Right atrium auricular region (tissue), 2 donors: ENCODE measurements around the gene TMEM63C. TPM values are rescaled to one million over a fixed set of nuclear protein-coding genes. Genes with fewer than 3 reads are reported as not detected.
A peak's percentile ranks its signal among the peaks of the same experiment; 100 is the strongest.

Experiments used
- DNase-seq: peaks from one replicate; pipeline ENCODE4 v3.0.0-alpha.2; 2019; ENCODE audit warnings: low spot score
- H3K27ac ChIP-seq, 2 donors: fragments of 200-600 bp; sonication (generic); 1 replicate in 1 of 2; 2 replicates in 1 of 2; pipeline ENCODE4 v1.5.1; 2016 to 2019
- H3K27me3 ChIP-seq, 2 donors: fragments of 200-600 bp; sonication (generic); one replicate each; pipeline versions ENCODE4 v1.5.1 to v1.6.0; 2017 to 2019
- H3K36me3 ChIP-seq: fragments of 200-600 bp; sonication (generic); one replicate; pipeline ENCODE4 v1.5.1; 2016
- H3K4me1 ChIP-seq, 2 donors: fragments of 200-600 bp; sonication (generic); one replicate each; pipeline versions ENCODE4 v1.5.1 to v1.6.0; 2017 to 2019
- H3K4me3 ChIP-seq, 2 donors: fragments of 200-600 bp; sonication (generic); 1 replicate in 1 of 2; 2 replicates in 1 of 2; pipeline ENCODE4 v1.5.1; 2017 to 2019; ENCODE audit warnings: mild to moderate bottlenecking in 1 of 2, moderate library complexity in 1 of 2
- H3K9me3 ChIP-seq, 2 donors: fragments of 200-600 bp; sonication (generic); one replicate each; pipeline ENCODE4 v1.5.1; 2019
- microRNA counts, 2 donors: library from miRNA; unstranded; fragments of <30 nt; microRNA quantifications; one replicate each; lab custom pipeline; 2016 to 2017
- microRNA-seq, 2 donors: library from miRNA; unstranded; fragments of <30 nt; microRNA quantifications; one replicate each; pipeline ENCODE4, GENCODE V29; 2016 to 2017; ENCODE audit warnings: borderline number of aligned reads in 2 of 2, borderline replicate concordance in 1 of 2
- total RNA-seq, 2 donors: library from RNA; depleted of rRNA; stranded (reverse); fragments of >200 nt; gene quantifications; one replicate each; pipeline ENCODE4 v1.1.0, GENCODE V29; 2016
- TF ChIP-seq, protein P1 (sequence below), 2 donors: fragments of 200-600 bp; sonication (generic); IDR thresholded peaks; one replicate each; pipeline ENCODE4 v1.5.1; 2019; ENCODE audit warnings: antibody characterized with exemption in 2 of 2

The TMEM63C gene
- total RNA-seq, 2 donors from 2014 or later = 0.04 TPM; not detected in 1

DNA sequence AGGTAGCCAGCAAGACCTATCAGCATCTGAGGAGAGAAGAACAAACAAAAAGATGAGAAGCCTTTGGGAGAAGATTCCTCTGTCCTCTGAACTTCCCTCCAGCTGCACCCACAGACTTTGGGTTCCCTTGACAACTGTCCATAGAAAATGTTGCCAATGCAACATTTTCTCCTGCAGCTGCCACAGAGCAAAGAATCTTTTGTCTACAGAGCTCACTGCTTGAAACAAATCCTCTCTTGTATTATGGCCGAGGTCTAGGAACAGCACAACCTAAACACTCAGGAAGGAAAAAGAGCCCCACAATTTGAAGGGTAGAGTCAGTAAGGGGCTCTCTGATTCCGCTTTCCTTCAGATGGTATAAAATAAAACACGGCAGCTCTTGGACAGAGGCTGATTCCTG, 124.8 kb downstream of the TMEM63C start:
- TF ChIP-seq, protein P1, sequence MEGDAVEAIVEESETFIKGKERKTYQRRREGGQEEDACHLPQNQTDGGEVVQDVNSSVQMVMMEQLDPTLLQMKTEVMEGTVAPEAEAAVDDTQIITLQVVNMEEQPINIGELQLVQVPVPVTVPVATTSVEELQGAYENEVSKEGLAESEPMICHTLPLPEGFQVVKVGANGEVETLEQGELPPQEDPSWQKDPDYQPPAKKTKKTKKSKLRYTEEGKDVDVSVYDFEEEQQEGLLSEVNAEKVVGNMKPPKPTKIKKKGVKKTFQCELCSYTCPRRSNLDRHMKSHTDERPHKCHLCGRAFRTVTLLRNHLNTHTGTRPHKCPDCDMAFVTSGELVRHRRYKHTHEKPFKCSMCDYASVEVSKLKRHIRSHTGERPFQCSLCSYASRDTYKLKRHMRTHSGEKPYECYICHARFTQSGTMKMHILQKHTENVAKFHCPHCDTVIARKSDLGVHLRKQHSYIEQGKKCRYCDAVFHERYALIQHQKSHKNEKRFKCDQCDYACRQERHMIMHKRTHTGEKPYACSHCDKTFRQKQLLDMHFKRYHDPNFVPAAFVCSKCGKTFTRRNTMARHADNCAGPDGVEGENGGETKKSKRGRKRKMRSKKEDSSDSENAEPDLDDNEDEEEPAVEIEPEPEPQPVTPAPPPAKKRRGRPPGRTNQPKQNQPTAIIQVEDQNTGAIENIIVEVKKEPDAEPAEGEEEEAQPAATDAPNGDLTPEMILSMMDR (IDR thresholded peaks at IDR 0.05) = no peak
- DNase-seq = no peak
- peaks cover 4% of the 10 kb centered on the region for H3K36me3 ChIP-seq
- H3K27me3 ChIP-seq = no peaks in the 10 kb centered on the region
- H3K9me3 ChIP-seq = no peaks in the 10 kb centered on the region
- H3K4me1 ChIP-seq = peaks cover 0 to 14% of the 10 kb centered on the region in 2 donors
- H3K4me3 ChIP-seq = no peak overlapping the region
- peak overlapping the region in 1 of 2 donors; percentile 8 for H3K27ac ChIP-seq

DNA sequence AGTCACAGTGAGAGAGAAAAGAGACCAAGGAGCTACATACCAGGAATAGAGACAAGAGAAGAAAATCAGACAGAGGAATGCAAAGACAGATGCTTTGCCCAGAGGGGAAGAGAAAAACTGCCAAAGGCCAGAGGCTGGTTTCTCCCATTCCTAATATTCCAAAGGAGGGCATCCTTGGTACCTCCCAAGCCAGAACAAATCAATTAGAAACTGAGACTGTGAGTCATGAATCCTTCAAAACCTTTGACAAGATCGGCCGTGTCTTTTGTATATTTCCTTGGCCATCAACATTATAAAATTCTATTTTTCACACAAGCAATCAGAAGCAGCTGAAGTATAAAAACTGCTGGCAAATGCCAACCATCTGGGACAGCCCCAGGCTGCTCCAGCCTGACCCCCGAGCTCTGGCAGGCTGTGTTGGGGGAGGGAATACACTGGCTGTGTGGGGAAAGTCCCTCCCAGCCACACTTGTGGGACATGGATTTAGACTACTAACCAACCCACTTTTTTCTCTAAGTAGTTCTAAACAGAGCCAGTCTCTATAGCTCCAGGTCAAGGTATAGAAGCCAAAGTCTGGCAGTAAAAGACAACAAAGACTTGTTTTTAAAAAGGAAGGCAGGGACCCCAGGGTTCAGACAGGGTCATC, 125.4 kb downstream of the TMEM63C start:
- Histone ChIP-seq H3K27me3 (no peaks in the 10 kb centered on the region), H3K4me3 (no peak overlapping the region), H3K9me3 (no peaks in the 10 kb centered on the region), H3K4me1 (peaks cover 0 to 14% of the 10 kb centered on the region in 2 donors), H3K36me3 (peaks cover 4% of the 10 kb centered on the region), H3K27ac (peak overlapping the region; percentile 8 to 48)
- TF ChIP-seq, protein P1 (IDR thresholded peaks at IDR 0.05) = no peak
- no peak for DNase-seq

MicroRNAs encoded within 50 kb of the gene (microRNA counts, 767-probe panel; counts per million panel counts)
- 3,332 to 7,300 counts per million in 2 donors for microRNA hsa-miR-1260a (lab: Ali Mortazavi, UCI)

Small RNAs within 50 kb of the gene (microRNA-seq; reads per million reads assigned to microRNA genes)
- gene MIR1260A = 0 reads per million in 2 donors

Other genes with a start within 250 kb of the TMEM63C start
- gene IRF2BPL, start 153.1 kb upstream of the TMEM63C start, total RNA-seq = 10 to 100 TPM; 42.0 to 51.1 TPM
- 10 to 100 TPM; 64.7 to 87.8 TPM for gene CIPC, start 83.5 kb upstream of the TMEM63C start, total RNA-seq
- gene ZDHHC22, start 40.0 kb upstream of the TMEM63C start, total RNA-seq = not detected
- not detected for gene NGB, start 89.4 kb downstream of the TMEM63C start, total RNA-seq
- gene POMT2, start 139.1 kb downstream of the TMEM63C start, total RNA-seq = 10 to 100 TPM in 1 of 2 donors, 1 to 10 TPM in 1; 9.7 to 11.5 TPM
- 10 to 100 TPM in 1 of 2 donors, 1 to 10 TPM in 1; 5.5 to 10.7 TPM for gene GSTZ1, start 139.2 kb downstream of the TMEM63C start, total RNA-seq
- 1 to 10 TPM; 6.6 to 7.5 TPM for gene TMED8, start 195.3 kb downstream of the TMEM63C start, total RNA-seq
- gene SAMD15, start 195.6 kb downstream of the TMEM63C start, total RNA-seq = under 1 TPM; 0.26 to 0.39 TPM
- not detected for gene NOXRED1, start 241.7 kb downstream of the TMEM63C start, total RNA-seq